Neural progenitor cell (in vitro differentiated cells): ENCODE measurements around the gene PPARG.

Experiments
- EZH2 ChIP-seq: fragments of 200-600 bp; sonication (generic); IDR thresholded peaks from 2 replicates; pipeline ENCODE4 v1.6.1; 2017; ENCODE audit warnings: antibody characterized with exemption, mild to moderate bottlenecking, moderate library complexity
- EZH2phosphoT487 ChIP-seq: fragments of 200-600 bp; sonication (generic); IDR thresholded peaks from 2 replicates; pipeline ENCODE4 v1.6.1; 2017; ENCODE audit warnings: antibody characterized with exemption
- TF ChIP-seq, protein P1 (sequence below): fragments of 200-600 bp; sonication (generic); IDR thresholded peaks from 2 replicates; pipeline ENCODE4 v1.5.1; 2017; ENCODE audit warnings: antibody characterized with exemption, mild to moderate bottlenecking

DNA sequence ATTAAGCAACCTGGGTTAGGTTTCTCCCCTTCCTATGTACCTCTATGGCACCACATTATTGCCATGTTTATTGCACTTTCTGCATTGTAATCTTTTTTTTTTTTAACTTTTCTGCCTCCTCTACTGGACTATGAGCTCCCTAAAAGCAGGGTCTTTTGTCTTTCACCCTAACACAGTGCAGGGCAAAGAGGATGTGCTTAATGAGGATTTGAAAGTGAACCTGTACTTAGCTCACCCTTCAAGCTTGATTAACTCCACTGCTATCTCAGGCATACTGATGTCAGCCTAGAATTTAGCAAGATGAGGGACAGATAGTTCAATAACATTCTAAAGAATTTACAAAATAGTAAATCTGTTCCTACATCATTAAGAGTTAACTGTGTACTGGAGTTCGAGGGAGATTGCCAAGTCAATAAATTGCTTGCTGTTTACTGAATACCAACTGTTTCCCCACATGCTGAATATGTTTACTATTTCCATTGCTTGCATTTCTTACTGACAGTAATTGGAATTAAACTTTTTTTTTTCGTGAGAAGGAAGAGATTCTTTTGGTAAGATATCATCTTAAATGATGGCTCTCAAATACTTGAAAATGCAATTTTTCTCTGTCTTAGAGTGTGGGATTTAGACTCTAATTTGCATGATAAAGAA, 15.7 kb upstream of the PPARG start:
- TF ChIP-seq, protein P1, sequence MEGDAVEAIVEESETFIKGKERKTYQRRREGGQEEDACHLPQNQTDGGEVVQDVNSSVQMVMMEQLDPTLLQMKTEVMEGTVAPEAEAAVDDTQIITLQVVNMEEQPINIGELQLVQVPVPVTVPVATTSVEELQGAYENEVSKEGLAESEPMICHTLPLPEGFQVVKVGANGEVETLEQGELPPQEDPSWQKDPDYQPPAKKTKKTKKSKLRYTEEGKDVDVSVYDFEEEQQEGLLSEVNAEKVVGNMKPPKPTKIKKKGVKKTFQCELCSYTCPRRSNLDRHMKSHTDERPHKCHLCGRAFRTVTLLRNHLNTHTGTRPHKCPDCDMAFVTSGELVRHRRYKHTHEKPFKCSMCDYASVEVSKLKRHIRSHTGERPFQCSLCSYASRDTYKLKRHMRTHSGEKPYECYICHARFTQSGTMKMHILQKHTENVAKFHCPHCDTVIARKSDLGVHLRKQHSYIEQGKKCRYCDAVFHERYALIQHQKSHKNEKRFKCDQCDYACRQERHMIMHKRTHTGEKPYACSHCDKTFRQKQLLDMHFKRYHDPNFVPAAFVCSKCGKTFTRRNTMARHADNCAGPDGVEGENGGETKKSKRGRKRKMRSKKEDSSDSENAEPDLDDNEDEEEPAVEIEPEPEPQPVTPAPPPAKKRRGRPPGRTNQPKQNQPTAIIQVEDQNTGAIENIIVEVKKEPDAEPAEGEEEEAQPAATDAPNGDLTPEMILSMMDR = no peak
- TF ChIP-seq EZH2phosphoT487 (no peak), EZH2 (no peak)
